OCI-LY1 (cell line): ENCODE measurements around the gene RPL38.

ENCODE experiments used
- EZH2 ChIP-seq: fragments of 200-600 bp; sonication (generic), shearing (Covaris generic); IDR thresholded peaks from 2 replicates; pipeline ENCODE4 v1.8.0; 2017; ENCODE audit warnings: borderline replicate concordance, mixed run types, mild to moderate bottlenecking, antibody characterized with exemption, low read length, moderate library complexity, mixed read lengths
- TF ChIP-seq, protein P1 (sequence below): fragments of 200-600 bp; sonication (generic), shearing (Covaris generic); IDR thresholded peaks from 2 replicates; pipeline ENCODE4 v1.5.1; 2017; ENCODE audit warnings: mild to moderate bottlenecking, antibody characterized with exemption, low read length, moderate library complexity, mixed read lengths

DNA sequence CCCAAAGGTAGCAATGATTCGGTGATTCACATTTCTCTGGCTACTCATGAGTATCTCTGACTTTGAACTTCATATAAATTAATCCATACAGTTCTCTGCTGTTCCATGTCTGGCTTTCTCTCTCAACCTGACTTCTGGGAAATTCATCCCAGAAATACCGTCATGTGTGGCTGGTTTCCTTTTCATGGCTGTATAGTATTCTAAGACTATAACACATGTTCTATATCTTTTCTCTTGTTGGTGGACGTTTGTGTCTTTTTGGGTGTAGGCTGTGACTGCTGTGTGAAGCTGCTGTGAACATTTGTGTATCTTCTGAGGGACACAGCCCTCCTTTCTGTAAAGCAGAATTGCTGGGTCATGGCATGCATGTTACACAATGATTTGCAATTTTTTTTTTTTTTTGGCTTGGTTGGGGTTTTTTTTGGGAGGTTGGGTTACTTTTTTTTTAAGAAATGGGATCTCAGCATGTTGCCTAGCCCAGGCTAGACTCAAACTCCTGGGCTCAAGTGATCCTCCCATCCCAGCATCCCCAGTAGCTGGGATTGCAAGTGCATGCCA lies 16.2 kb downstream of the RPL38 start:
- TF ChIP-seq, protein P1, sequence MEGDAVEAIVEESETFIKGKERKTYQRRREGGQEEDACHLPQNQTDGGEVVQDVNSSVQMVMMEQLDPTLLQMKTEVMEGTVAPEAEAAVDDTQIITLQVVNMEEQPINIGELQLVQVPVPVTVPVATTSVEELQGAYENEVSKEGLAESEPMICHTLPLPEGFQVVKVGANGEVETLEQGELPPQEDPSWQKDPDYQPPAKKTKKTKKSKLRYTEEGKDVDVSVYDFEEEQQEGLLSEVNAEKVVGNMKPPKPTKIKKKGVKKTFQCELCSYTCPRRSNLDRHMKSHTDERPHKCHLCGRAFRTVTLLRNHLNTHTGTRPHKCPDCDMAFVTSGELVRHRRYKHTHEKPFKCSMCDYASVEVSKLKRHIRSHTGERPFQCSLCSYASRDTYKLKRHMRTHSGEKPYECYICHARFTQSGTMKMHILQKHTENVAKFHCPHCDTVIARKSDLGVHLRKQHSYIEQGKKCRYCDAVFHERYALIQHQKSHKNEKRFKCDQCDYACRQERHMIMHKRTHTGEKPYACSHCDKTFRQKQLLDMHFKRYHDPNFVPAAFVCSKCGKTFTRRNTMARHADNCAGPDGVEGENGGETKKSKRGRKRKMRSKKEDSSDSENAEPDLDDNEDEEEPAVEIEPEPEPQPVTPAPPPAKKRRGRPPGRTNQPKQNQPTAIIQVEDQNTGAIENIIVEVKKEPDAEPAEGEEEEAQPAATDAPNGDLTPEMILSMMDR, result no peak
- TF ChIP-seq EZH2, result no peak
